ENCODE results near the gene ADAMTS18.
"Not testable (repeated sequence)": the region's sequence is repeated elsewhere in the genome, so short reads cannot be mapped to it uniquely, and the experiment has no call there.

ADAMTS18 gene

DNA sequence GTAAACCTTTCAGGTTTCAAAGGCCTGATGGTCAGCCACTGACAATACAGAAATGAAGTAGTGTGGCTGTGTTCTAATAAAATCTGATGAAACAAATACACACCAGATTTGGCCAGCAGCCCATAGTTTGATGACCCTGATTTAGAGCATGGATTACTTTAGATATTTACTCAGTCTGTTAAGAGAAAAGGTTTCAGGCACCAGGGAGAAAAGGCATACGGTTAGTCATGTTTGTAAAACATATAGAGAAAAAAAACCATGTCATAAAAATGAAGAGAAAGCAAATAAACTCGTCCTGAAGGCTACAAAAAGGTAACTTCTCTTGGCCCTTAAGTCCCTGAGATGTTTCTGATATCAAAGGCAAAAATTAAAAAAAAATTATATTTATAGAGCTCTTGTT, 112.1 kb downstream of the ADAMTS18 start:
- DNase-seq: no peak

DNA sequence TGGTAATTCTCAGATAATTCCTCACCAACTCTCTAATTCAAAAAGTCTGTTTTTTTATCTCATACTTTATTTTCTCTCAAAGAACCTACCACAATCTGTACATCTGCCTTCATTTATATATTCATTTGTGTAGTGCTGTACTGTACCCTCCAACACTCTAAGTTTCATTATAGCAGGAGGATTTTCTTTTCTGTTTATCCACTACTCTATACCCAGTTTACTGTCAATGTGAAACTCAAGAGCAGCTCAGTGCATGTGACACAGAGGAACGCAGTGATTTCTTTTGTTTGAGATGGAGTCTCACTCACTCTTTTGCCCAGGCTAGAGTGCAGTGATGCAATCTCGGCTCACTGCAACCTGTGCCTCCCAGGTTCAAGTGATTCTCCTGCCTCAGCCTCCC, 117.8 kb downstream of the ADAMTS18 start:
- DNase-seq: no peak

- no peak for DNase-seq
These were observed 124.0 kb downstream of the ADAMTS18 start for GRCh38 chr16:77310877-77311276.

GRCh38 chr16:77308163-77308561, 126.7 kb downstream of the ADAMTS18 start:
- DNase-seq: no peak

DNA sequence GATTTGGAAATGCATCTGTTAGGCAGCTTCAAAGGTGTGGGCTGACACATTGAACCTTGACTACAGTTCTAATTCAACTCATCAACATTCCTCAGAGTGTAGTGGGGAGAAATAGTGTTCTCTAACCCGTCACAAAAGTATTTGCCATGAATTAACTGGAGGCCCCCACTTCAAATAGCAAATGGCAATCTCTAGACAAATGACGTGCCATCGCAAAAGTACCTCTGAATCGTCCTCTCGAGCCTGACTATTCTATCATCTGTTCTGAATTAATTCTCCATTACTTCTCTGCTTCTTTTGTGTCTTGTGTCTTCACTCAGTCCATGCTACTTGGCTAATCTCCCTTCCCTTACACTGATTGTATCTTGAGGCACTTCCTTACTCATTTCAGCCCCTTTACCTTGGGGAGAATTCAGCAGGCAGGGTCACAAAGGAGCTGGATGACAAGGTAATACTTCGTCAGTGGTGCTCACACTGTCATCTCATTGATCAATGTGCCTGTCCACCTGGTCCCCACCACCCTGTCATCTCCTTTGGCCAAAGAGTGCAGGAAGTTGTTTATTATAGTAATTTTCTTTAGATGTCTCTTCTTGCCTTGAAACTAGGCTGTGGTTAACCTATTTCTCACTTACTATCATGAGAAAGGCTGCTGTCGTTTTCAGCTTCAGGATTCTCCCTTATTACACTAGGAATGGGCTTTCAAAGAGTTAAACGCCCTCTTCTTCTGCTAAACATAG, 127.2 kb downstream of the ADAMTS18 start:
- DNase-seq: no peak

- DNase-seq: no peak
These were observed 128.8 kb downstream of the ADAMTS18 start for GRCh38 chr16:77306075-77306474.

- no peak for DNase-seq
These were observed 130.0 kb downstream of the ADAMTS18 start for GRCh38 chr16:77304877-77305276.

GRCh38 chr16:77304134-77304533, 130.7 kb downstream of the ADAMTS18 start:
- DNase-seq: no peak

DNA sequence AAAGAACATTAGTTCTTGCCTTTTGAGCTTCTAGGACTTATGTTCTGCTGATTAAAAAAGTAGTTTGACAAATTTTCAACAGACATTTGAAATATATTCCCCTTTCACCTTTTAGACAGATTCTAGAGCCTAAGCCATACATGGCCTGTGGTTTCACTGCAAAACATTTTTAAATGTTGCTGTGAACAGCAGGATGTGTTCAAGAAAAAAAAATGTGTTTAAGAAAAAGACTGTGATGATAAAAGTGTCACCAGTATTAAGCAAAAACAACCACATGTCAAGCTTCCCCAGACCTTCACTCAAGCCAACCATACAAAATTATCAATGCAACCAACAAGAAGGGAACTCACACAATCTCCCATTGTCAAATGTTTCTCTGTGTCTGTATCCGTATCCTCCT, 132.2 kb downstream of the ADAMTS18 start:
- DNase-seq: no peak

GRCh38 chr16:77302249-77302648, 132.6 kb downstream of the ADAMTS18 start:
- no peak for DNase-seq

DNA sequence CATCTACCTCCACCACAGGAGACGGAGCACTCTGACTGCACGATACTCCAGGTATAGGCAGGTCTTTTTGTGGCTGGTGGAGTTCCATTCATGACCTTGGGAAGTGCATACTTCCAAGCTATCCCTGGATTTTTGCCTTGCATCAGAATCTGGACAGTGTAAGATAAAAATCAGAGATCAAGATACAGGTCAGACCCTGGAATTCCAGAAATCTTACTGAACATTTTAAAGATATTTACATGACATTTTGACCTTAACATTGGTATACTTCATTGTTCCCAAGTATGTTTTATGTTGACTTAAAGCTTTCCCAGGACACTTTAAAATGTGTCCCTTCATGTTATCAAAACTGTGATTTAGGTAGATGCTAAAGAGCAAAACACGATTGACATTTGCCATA, 134.6 kb downstream of the ADAMTS18 start:
- no peak for DNase-seq

GRCh38 chr16:77299395-77299794, 135.4 kb downstream of the ADAMTS18 start:
- DNase-seq: no peak

GRCh38 chr16:77298418-77299360, 136.1 kb downstream of the ADAMTS18 start:
- no peak for DNase-seq

- DNase-seq: no peak
These were observed 136.8 kb downstream of the ADAMTS18 start for GRCh38 chr16:77297996-77298395.

GRCh38 chr16:77295896-77296295, 138.9 kb downstream of the ADAMTS18 start:
- no peak for DNase-seq

DNA sequence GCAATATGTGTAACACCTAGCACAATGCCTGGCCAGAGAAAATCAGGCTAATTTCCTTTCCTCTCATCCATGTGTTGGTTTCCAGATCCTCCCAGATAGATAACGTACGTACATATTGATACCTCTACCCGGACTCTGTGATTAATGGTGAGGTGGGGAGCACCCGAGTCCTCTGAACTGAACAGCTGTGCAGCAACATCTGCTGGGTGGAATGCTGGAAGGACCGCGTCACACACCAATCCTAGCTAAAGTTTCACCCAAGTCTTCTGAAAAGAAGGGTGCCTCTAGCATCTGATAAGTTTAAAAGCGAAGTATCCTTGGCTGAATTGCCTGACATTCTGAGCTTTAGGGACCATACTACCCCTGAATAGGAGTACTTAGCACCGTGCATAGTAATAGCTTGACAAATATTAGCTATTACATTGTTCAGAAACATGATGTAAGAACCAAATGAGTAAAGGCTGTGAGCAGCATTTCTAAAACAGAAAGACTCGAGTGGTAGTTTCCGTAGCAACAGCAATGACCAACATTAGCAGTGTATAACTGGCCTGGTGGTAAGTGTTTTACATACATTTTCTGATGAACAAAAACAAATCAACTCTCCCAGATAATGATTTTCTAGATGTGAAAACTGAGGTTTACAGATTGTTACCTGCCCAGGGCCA, 144.3 kb downstream of the ADAMTS18 start:
- no peak for DNase-seq

DNA sequence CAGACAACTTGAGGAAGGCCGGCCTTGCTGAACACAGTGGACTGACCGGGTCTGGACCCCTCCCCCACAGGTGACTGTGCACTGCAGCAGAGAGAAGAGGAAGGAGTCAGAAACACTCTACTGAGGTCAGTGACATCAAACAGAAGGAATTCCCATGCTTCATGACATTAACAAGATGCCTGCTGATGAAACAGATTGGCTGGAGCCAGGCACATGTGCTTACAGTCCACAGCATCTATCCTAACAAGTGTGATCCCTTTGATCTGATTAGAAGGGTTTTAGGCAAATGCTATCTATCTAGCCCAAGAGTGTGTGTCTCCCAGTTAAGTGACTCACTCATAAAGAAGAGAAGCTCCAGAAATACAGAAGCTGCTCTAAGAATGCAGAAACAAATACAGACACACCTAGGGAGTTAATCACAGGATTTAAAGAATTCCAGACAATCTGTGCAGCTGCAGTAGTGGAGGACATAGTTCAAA, 145.5 kb downstream of the ADAMTS18 start:
- no peak for DNase-seq

- DNase-seq: no peak
These were observed 146.6 kb downstream of the ADAMTS18 start for GRCh38 chr16:77288222-77288621.

DNA sequence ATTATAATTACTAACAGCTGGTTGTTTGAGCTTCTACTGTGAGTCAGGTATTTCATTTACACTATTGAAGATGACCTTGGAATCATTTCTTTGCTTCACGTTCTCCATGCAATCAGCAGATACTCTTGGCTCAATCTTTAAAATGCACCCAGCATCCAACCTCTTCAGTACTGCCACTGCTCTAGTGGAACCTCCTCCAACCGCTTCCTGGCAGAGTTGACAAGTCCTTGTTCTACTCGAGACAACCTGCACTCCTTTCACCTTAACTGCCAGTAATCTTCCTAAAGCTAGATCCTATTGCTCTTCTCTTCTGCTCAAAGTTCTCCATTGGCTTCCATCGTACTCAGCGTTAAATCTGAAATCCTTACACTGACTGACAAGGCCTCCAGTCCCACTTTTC, 149.2 kb downstream of the ADAMTS18 start:
- DNase-seq: no peak

GRCh38 chr16:77282345-77282744, 152.5 kb downstream of the ADAMTS18 start:
- DNase-seq: no peak

- DNase-seq: not testable (repeated sequence)
These were observed 155.5 kb downstream of the ADAMTS18 start for GRCh38 chr16:77279316-77279715.

DNA sequence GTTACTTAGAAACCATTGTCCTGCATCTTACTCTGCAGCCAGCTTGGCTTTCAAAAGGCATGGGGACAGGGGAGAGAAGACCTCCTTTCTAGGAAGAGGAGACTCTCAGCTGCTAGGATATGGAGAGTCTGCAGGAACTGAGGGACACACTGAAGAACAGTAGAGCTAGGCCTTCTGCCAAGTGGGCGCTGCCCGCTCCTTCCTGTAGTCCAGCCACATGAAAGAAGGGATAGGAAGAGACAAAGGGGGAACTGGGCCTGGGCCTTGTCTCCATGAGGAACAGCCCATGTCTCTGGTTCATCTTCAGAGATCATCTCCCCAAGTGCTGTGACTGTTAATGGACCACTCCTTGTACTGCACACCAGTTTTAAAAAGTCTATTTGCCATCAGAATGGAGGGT, 157.3 kb downstream of the ADAMTS18 start:
- no peak for DNase-seq

- DNase-seq: no peak
These were observed 157.7 kb downstream of the ADAMTS18 start for GRCh38 chr16:77277141-77277540.

Data from RPMI8226 (cell line).